ENCODE measurements around the gene PTGFRN. TPM values are rescaled to one million over a fixed set of nuclear protein-coding genes. Genes with fewer than 3 reads are reported as not detected.
"Not testable (repeated sequence)": the region's sequence is repeated elsewhere in the genome, so short reads cannot be mapped to it uniquely, and the experiment has no call there.

The PTGFRN gene
- 10 to 100 TPM; 37.1 to 70.7 TPM for total RNA-seq

- Histone ChIP-seq H3K4me1 (replicated peaks) (no peaks in the 10 kb centered on the region), H3K27me3 (replicated peaks; ENCODE audit: insufficient read depth) (no peaks in the 10 kb centered on the region), H3K9me3 (no peaks in the 10 kb centered on the region), H3K4me3 (peak within 1 kb of the TSS; percentile 70 to 73), H3K36me3 (no peaks in the 10 kb centered on the region), H3K27ac (peak within 1 kb of the TSS; percentile 85 to 87)
- no peak for TF ChIP-seq CTCF (IDR thresholded peaks at IDR 0.05)
- peak; percentile 56 for TF ChIP-seq POLR2A (IDR thresholded peaks at IDR 0.05)
- peak; percentile 21 for TF ChIP-seq POLR2AphosphoS5 (IDR thresholded peaks at IDR 0.05)
- WGBS, result 3% methylated on average over 65 of the region's 86 CpGs
- DNase-seq (ENCODE audit: low spot score), result peak; percentile 64
- intact Hi-C loops (cut with DNase I), result loop anchor here (2.0 to 10.0 kb wide), 4 partner anchors 31 to 75 kb away; no protein-coding TSS in a partner anchor
Measured at GRCh38 chr1:116909512-116910378, at the start of gene PTGFRN. TSS of gene PTGFRN (plus strand) at chr1:116909916. CDS start at chr1:116910204, 288 bp downstream.

GRCh38 chr1:116860167-116860566 is 49.5 kb upstream of the PTGFRN start:
- H3K4me3 ChIP-seq; H3K27ac ChIP-seq; H3K4me1 ChIP-seq (replicated peaks); intact Hi-C loops (cut with DNase I); H3K27me3 ChIP-seq (replicated peaks; ENCODE audit: insufficient read depth); DNase-seq (ENCODE audit: low spot score); H3K36me3 ChIP-seq; H3K9me3 ChIP-seq: not testable (repeated sequence)
- 90% methylated on average over 2 of the region's 2 CpGs for WGBS

- intact Hi-C loops (cut with DNase I), result no loop called here
- H3K27ac ChIP-seq, result no peak overlapping the region
- no peaks in the 10 kb centered on the region for H3K4me1 ChIP-seq (replicated peaks)
- no peak for DNase-seq (ENCODE audit: low spot score)
- H3K9me3 ChIP-seq, result no peaks in the 10 kb centered on the region
- TF ChIP-seq CTCF (IDR thresholded peaks at IDR 0.05), result no peak
- no peak for TF ChIP-seq POLR2A (IDR thresholded peaks at IDR 0.05)
- TF ChIP-seq POLR2AphosphoS5 (IDR thresholded peaks at IDR 0.05), result no peak
- H3K4me3 ChIP-seq, result no peak overlapping the region
- 84% methylated on average over 3 of the region's 3 CpGs for WGBS
- H3K36me3 ChIP-seq, result no peaks in the 10 kb centered on the region
- H3K27me3 ChIP-seq (replicated peaks; ENCODE audit: insufficient read depth), result no peaks in the 10 kb centered on the region
Measured at GRCh38 chr1:116861137-116861536, 48.6 kb upstream of the PTGFRN start.

- H3K9me3 ChIP-seq; H3K27ac ChIP-seq; H3K27me3 ChIP-seq (replicated peaks; ENCODE audit: insufficient read depth); H3K4me3 ChIP-seq; H3K36me3 ChIP-seq; H3K4me1 ChIP-seq (replicated peaks); intact Hi-C loops (cut with DNase I); DNase-seq (ENCODE audit: low spot score): not testable (repeated sequence)
- 93% methylated on average over 3 of the region's 3 CpGs for WGBS
Measured at GRCh38 chr1:116863031-116863430, 46.7 kb upstream of the PTGFRN start.

GRCh38 chr1:116866478-116866877 is 43.2 kb upstream of the PTGFRN start:
- intact Hi-C loops (cut with DNase I); H3K4me1 ChIP-seq (replicated peaks); H3K27ac ChIP-seq; DNase-seq (ENCODE audit: low spot score); H3K36me3 ChIP-seq; H3K27me3 ChIP-seq (replicated peaks; ENCODE audit: insufficient read depth); H3K9me3 ChIP-seq; H3K4me3 ChIP-seq: not testable (repeated sequence)
- 98% methylated on average over 2 of the region's 2 CpGs for WGBS

- no peak for DNase-seq (ENCODE audit: low spot score)
- Histone ChIP-seq H3K27ac (no peak overlapping the region), H3K4me1 (replicated peaks) (no peaks in the 10 kb centered on the region), H3K36me3 (no peaks in the 10 kb centered on the region), H3K27me3 (replicated peaks; ENCODE audit: insufficient read depth) (no peaks in the 10 kb centered on the region), H3K4me3 (no peak overlapping the region), H3K9me3 (no peaks in the 10 kb centered on the region)
- intact Hi-C loops (cut with DNase I), result no loop called here
- TF ChIP-seq POLR2A (IDR thresholded peaks at IDR 0.05), result no peak
- TF ChIP-seq POLR2AphosphoS5 (IDR thresholded peaks at IDR 0.05), result no peak
- TF ChIP-seq CTCF (IDR thresholded peaks at IDR 0.05), result no peak
- 43% methylated on average over 3 of the region's 3 CpGs for WGBS
Measured at GRCh38 chr1:116868385-116868784, 41.3 kb upstream of the PTGFRN start.
